ENCODE results near the gene SGMS2. TPM values are rescaled to one million over a fixed set of nuclear protein-coding genes. Genes with fewer than 3 reads are reported as not detected.
A peak's percentile ranks its signal among the peaks of the same experiment; 100 is the strongest.

The SGMS2 gene
- total and polyA plus RNA-seq, 10 of the 15 experiments (the other 5 are each of a cell fraction or from before 2014, with no cell fraction given): under 0.01 to 3.2 (median 0.17) TPM; not detected in 4

GRCh38 chr4:107930821-107931774 lies 106.4 kb downstream of the SGMS2 start, which contains the start of gene CYP2U1:
TSS of gene CYP2U1 (plus strand) at chr4:107931549. CDS start at chr4:107931644, 95 bp downstream.
- in situ Hi-C loops (cut with MboI): no loop called here
- SMC1A ChIA-PET (ENCODE audit: uncharacterized antibody, unreplicated experiment): no interaction called here
- no peak for FAIRE-seq
- TF ChIP-seq FOXK2 (IDR thresholded peaks at IDR 0.05) (no peak), YBX1 (IDR thresholded peaks at IDR 0.05) (no peak), EGR1 (IDR thresholded peaks at IDR 0.05; ENCODE audit: borderline replicate concordance in 1 of 2, low read depth in 2 of 2, low read length in 2 of 2) (peak in 1 of 2 experiments; percentile 86; a peak in 2 of 3 replicates), HDGF (IDR thresholded peaks at IDR 0.05) (no peak), PKNOX1 (IDR thresholded peaks at IDR 0.05) (peak; percentile 88), MTA2 (IDR thresholded peaks at IDR 0.05; ENCODE audit: low read depth) (no peak), ZZZ3 (IDR thresholded peaks at IDR 0.05; ENCODE audit: control insufficient read depth, insufficient read length, low read depth) (no peak), IRF3 (IDR thresholded peaks at IDR 0.05) (0 out of 2 replicates have a peak, but pooled peaks have one; percentile 33), ZNF384 (IDR thresholded peaks at IDR 0.05; ENCODE audit: borderline replicate concordance, low read depth, low read length) (no peak), ZBTB4 (CRISPR knock-in tag; IDR thresholded peaks at IDR 0.05) (no peak), CREM (IDR thresholded peaks at IDR 0.05; ENCODE audit: low read depth) (no peak; the same call in 1 of the 2 replicates), SIN3A (IDR thresholded peaks at IDR 0.05; ENCODE audit: low read depth, low read length) (no peak), TARDBP (IDR thresholded peaks at IDR 0.05; ENCODE audit: borderline replicate concordance) (no peak), BACH1 (IDR thresholded peaks at IDR 0.05; ENCODE audit: borderline replicate concordance) (peak; percentile 22)

More at GRCh38 chr4:107930821-107931774, 106.4 kb downstream of the SGMS2 start, which contains the start of gene CYP2U1:
- Histone ChIP-seq H2AFZ (ENCODE audit: control insufficient read depth, low read depth, low read length) (peak within 1 kb of the TSS; percentile 94), H3K9ac (ENCODE audit: control insufficient read depth, insufficient read depth, low read length) (peak within 1 kb of the TSS; percentile 57; the same call in 1 of the 2 replicates), H3K27me3 (replicated peaks in 1 of 2; ENCODE audit: control insufficient read depth in 2 of 2, insufficient read depth in 2 of 2, low read length in 1 of 2) (peaks cover 0 to 2% of the 10 kb centered on the region in 2 experiments; a peak in 1 of 4 replicates), H3K4me2 (ENCODE audit: control insufficient read depth, insufficient read depth) (peak within 1 kb of the TSS; percentile 82), H4K20me1 (ENCODE audit: control insufficient read depth, insufficient read depth) (no peaks in the 10 kb centered on the region), H3K79me2 (ENCODE audit: control insufficient read depth, insufficient read depth, low read length) (no peaks in the 10 kb centered on the region), H3K4me1 (ENCODE audit: control insufficient read depth, insufficient read depth, low read length) (peaks cover 10% of the 10 kb centered on the region; the same call in 1 of the 2 replicates), H3K36me3 (ENCODE audit: control insufficient read depth in 2 of 2, insufficient read depth in 2 of 2, low read length in 1 of 2) (no peaks in the 10 kb centered on the region), H3K9me3 (replicated peaks; ENCODE audit: control insufficient read depth, insufficient read depth, low read length) (no peaks in the 10 kb centered on the region), H3K4me3 (peak within 1 kb of the TSS; percentile 73), H3K27ac (ENCODE audit: control insufficient read depth, insufficient read depth) (no peak within 1 kb of the TSS; the same call in 1 of the 2 replicates)
- WGBS (ENCODE audit: insufficient coverage, insufficient replicate concordance, low lambda C conversion rate, missing lambda C conversion rate): 5% methylated on average over 45 of the region's 78 CpGs
- RAD21 ChIA-PET (ENCODE audit: unreplicated experiment): no interaction called here
- POLR2A ChIA-PET: no interaction called here
- ATAC-seq (peak; percentile 97), DNase-seq (ENCODE audit: low read depth, low spot score) (no peak)
- CTCF ChIA-PET: interaction anchor here (1.0 kb wide), 1 partner anchor 88 kb away, joined by 3 read pairs; no protein-coding TSS in a partner anchor
- intact Hi-C loops (cut with micrococcal nuclease; ENCODE audit: unreplicated experiment): no loop called here
- no TSS peak for BruUV-seq (replicated peaks)
